Cerebellar nuclear complex (tissue), 1 donor: ENCODE results near the gene VANGL1.
"Not testable (repeated sequence)": the region's sequence is repeated elsewhere in the genome, so short reads cannot be mapped to it uniquely, and the experiment has no call there.

Experiments
- DNase-seq, 2 experiments: peaks; one replicate each; lab custom pipeline; 2025; lab: John Stamatoyannopoulos, UW

VANGL1 gene

DNA sequence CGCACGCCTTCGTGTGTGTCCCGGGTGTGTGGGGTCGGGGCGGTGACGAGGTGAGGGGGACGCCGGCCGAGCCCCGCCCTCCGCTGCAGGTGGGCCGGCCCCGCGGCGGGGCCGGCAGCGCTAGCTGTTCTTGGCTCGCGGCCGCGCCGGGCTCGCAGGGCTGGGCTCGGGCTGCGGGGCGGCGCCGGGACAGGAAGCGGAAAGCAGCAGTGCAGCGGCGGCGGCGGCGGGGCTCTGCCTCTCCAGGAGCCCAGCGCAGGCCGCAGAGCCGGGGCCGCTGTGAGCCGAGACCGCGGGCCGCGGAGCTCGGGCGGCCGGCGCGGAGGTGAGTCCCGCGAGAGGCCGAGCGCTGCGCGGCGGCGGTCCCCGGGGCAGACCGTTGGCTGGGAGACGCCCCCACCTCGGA, at the start of gene VANGL1:
TSS of gene VANGL1 (plus strand) at position 209 of the 406 bp plus-strand sequence. CDS start 9,444 bp downstream, outside the sequence.
- DNase-seq = no peak

DNA sequence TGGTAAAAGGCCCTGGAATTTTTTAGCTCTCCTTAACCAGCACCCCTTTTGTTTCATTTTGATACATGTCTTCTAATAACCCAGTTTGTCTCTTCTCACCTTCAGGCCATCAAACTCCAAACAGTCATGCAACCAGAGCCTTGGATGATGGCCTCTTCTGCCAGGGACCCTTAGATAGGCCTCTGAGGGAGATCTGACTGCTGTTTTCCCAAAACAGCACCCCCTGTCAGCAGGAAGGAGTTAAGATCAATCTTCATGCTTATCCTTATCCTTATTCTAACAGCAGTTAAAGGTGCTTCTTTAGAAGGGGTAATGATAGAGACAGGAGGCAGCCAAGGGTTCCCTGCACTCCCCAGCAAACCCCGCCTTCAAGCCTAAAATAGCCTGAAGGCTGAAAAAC, 49.5 kb upstream of the VANGL1 start:
- DNase-seq = no peak

DNA sequence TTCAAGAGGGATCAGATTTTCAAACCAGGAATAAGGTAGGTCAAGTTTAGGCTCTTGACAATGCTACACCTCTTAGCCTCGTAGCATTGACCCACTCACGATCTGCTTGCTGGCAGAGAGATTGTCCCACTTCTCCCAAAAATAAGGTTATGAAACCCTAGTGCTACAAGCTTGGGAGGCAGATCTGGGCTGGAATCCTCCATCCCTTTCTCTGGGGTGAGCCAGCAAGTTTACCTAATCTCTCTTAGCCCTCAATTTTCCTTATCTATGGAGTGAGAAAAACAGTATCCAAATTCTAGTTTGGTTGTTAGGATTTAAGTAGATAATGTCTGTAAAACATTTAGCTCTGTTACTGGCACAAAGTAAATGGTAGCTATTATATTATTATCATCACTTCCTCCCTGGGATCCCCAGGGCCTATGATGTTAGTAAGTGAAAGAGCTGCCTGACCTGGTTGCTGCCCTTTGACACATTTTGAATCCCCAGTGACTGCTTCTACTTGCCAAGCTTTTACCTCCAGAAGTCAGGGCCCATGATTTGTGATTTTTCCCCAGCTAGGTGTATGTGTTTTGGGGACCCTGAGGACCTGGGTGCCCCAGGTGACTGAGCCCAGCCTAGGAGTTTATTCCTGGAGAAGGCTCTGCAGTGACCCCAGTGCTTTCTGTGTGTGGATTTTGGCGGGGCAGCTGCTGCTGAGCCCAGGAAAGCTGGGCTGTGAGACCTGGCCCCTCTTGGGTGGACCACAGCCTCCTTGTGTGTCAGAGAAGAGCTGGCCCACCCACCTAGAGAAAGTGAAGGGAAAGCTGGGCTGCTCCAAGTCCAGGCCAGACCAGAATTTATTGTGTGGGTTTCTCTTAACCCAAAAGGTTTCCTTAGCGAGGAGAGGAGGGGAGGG, 48.2 kb upstream of the VANGL1 start:
- no peak for DNase-seq

DNA sequence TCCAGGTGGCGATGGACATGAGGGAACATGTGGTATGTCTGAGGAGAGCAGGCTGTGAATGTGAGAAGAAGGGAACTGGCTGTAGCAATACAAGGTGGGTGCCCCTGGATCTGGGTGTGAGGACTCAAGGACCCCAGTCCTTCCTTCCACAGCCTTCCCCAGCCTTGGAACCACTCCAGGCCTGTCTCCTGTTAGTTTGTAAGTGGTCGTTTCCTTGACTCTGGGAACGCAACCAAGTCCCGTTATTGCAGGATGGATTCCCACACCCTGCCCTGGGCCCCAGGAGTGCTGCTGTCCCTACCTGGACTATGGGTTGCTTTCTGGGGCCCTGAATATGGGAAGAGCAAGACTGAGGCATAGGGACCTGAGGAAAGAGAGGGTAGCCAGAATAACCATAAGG, 47.2 kb upstream of the VANGL1 start:
- no peak for DNase-seq

DNA sequence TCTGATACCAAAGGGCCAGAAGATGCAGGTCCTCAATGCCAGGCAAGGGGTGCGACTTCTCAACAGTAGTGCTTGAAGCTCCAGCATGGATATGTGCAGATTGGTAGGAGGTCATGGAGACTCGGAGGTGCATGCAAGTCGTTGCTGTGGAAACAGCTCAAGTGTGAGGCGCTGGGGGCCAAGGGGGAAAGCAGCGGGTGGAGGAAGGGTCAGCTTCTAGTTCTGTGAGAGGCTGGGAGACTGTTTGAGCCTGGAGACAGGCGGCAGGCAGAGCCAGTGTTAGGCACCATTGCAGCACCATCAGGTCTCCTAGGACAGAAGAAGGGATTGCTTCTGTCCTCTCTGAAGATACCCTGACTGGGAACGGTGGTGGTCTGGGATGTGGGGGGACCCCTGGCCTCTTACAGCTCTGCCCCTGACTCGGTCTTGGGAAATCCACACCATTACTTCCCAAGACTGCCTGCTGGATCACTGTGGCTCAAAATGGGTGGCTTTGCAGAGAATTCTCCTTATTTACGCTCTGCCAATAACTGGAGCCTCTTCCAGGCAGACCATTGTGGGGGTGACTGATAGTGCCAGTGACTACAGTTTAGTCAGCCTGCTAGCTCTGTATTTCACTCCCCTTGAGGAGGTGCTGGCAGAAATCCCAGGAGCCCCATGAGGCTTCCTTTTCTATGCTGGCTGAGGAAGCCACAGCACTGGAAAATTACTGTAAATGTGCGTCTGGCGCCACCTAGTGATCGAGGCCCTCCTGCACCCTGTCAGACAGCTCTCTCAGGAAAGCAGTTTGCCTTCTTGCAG, 46.3 kb upstream of the VANGL1 start:
- DNase-seq = peak; percentile 54 to 73

DNA sequence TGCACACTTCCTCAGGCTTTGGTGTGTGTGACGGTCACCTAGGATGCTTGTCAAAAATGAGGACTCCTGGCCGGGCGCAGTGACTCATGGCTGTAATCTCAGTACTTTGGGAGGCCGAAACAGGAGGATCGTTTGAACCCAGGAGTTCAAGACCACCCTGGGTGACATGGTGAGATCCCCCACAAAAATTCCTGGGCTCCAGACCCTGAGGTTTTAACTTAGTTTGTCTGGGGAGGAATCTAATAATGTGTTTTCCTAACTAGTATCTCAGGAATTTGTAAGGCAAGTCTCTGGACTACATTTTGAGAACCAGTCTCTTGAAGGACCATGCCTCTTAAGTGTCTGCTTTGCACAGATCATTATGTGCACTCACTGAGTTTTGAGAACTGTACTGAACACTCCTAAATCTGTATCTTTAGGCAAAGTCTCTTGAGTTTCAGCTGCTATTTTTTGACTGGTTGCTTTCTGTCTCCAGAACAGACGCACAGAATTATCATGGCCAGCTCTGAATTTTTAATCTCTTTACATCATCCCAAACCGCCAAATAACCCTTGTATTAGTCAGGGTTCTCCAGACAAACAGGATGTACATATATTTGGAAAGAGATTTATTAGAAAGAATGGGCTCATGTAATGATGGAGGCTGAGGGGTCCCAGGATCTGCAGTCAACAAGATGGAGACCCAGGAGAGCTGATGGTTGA, 45.5 kb upstream of the VANGL1 start:
- no peak for DNase-seq

DNA sequence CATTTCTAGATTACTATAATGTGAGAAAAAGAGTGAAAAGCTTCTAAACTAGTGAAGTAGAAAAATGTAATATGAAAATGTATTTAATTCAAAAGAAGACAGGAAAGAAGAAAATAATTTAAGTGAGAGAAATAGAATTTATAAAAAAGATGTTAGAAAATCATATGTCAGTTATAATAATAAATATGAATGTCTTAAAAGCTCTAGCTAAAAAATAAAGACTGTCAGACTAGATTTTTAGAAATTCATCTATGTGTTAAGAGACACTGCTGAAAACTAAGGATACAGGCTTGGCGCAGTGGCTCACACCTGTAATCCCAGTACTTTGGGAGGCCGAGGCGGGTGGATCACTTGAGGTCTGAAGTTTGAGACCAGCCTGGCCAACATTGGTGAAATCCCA, 37.3 kb upstream of the VANGL1 start:
- no peak for DNase-seq

DNA sequence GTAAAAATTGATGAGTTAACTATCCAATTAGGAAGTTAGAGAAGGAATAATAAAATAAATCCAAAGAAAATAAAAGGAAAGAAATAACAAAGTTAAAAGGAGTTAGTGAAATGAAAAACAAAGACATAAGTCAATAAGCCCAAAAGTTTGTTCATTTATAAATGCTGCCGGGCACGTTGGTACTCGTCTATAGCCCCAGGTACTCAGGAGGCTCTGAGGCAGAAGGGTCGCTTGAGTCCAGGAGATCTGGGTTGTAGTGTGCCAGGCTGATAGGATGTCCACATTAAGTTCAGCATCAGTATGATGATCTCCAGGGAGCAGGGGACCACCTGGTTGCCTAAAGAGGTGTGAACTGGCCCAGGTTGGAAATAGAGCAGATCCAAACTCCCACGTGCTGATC, 35.5 kb upstream of the VANGL1 start:
- DNase-seq = no peak

DNA sequence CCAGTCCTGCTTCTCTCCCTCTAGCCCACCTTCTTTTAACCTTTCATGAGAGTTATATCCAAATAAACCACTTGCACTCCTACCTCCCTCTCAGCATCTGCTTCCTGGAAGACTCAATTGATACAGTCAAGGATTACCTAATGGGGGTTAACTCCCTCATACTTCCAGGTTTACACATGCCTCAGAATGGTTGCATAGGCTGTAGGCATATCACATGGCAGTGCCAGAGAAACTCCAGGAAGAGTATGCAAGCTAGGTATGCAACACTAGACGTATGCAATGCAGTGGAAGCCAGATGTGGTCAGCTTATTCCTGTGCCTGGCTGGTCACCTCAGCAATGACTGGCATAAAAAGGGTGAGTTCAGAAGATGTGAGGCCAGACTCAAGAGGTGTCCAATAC, 32.7 kb upstream of the VANGL1 start:
- DNase-seq = no peak

DNA sequence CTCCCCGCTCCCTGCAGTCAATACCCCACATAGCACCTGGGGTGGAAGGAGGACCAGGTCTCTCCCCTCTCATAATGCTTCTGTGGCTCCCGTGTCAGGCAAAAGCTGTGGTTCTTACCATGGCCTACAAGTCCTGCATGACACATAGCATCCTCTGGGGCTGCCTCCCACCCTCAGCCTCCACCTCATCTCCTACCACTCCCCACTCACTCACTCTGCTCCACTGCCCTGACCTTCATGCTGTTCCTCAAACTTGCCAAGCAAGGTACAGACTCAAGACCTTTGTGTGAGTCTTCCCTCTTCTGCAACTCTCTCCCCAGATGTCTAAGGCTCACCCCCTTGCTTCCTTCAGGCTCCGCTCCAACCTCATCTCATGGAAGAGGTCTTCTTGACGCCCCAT, 28.0 kb upstream of the VANGL1 start:
- DNase-seq = no peak

DNA sequence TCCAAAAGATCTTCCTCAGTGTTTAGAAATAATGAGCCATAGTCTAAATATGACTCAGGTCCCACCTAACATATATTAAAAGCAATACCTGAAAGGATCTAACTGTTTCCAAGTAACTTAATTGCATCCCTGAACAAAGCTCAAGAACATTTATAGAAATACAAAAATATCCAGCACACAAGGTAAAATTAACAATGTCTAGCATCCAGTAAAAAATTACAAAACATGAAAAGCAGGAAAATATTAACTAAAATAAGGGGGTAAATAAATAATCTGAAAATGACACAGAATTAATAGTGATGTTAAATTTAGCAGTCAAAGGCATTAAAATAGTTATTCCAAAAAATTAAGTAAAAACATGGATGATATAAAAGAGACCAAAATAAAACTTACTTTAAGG, 21.3 kb upstream of the VANGL1 start:
- DNase-seq = no peak

DNA sequence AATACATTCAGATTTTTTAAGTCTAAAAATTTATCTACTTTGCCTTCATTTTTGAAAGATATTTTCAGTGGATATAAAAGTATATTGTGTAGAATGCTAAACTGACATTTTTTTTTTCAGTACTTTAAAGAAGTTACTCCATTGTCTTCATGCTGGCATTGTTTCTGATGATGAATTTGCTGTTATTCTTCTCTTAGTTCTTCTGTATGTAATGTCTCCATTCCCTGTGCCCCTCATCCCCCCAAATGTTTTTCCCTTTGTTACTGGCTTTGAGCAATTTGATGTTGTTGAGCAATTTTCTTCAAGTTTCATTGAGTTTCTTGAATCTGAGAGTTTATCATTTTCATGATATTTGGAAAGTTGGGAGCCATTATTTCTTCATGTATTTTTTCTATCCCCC, 20.8 kb upstream of the VANGL1 start:
- no peak for DNase-seq

DNA sequence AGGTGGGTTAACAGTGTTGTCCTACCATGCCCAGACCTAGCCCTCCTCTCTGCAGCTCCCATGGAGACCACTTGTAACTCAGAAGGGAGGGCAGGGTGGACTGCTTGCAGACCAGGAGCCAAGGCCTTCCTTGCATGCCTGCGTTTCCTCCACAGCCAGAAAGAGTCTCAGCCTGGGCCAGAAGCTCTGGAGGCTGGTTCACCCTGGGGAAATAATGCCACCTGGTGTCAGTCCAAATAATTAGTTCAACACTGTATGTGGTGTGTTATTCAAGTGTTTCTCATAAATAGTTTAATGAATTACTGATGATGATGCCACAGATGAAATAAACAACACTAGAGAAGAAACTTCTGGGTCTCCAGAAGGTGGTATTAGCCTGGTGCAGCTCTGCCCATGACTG, 16.9 kb upstream of the VANGL1 start:
- DNase-seq = no peak

DNA sequence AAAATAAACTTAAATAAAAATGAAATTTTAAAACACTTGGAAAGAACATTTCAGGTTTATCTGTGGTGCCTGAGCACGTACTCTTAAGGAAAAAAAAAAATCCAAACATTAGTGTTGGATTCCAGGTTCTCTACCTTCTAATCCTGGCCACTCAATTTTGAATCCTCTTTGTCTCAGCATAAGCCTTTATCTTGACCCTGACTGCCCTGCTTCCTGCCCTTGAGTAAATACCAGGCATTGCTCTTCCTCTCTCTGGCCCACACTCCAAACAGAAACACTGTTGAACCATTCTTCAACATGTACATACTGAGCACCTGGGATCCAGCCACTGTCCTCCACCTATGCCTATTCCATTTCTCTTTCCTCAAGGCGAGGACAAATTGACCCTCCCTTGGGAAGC, 11.4 kb upstream of the VANGL1 start:
- no peak for DNase-seq

DNA sequence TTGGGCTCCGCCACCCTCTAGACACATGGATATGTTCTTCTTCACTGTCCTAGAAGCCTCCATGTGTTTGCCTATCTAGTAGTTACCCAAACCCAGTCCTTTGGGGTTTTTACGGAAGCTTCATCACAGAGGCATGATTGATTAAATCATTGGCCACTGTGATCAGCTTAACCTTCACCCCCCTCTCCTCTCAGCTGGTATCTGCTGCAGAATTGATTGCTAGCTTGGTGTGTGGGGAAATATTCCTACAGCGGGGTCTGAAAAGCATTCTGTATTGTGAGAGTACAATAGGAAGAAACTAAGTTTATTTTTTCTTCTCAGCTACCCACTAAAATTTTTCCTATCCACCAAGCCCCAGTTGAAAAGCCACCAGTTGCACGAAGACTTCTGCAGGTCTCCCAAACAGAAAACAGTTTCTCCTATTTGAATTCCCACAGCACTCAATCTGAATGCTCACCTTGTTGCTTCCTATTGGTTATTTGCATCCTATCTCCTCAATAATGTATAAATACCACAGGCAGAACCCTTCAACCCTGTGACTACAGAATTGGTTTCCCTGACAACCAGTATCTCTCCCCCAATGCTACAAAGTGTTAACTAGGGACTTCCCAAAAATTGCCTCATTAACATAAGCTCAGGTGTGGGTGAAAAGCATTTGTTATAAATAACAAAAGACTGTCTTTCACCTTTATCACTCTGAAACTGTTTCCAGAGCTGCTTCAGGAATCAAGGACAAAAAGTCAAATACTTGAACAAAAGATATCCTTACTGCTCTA, 9.3 kb upstream of the VANGL1 start:
- DNase-seq = no peak

DNA sequence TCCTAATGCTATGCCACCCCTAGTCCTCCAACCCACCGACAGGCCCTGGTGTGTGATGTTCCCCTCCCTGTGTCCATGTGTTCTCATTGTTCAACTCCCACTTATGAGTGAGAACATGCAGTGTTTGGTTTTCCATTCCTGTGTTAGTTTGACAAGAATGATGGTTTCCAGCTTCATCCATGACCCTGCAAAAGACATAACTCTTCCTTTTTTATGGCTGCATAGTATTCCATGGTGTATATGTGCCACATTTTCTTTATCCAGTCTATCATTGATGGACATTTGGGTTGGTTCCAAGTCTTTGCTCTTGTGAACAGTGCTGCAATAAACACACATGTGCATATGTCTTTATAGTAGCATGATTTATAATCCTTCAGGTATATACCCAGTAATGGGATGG, 8.2 kb upstream of the VANGL1 start:
- not testable (repeated sequence) for DNase-seq

DNA sequence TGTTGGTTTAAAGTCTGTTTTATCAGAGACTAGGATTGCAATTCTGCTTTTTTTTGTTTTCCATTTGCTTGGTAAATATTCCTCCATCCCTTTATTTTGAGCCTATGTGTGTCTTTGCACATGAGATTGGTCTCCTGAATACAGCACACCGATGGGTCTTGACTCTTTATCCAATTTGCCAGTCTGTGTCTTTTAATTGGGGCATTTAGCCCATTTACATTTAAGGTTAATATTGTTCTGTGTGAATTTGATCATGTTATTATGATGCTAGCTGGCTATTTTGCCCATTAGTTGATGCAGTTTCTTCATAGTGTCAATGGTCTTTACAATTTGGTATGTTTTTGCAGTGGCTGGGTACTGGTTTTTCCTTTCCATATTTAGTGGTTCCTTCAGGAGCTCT, 4.5 kb upstream of the VANGL1 start:
- DNase-seq = not testable (repeated sequence)

DNA sequence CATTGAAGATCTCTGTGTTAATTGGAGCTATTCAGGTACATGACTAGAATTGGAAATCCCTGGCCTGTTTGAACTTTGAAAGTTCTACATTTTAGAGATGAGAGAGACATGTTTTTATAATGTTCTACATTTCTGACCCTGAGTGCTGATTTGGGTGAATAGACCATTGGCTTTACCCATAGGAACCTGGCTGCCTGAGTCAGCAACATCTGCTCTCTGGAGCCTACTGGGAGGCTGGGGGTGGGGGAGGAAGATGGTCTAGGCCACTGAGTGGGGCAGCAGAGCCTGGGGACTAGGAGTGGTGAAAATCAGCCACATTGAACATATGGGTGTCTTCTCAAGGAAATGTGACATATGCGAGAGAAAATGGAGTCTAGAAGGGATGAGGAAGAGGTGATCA, 1.4 kb upstream of the VANGL1 start:
- DNase-seq = no peak

DNA sequence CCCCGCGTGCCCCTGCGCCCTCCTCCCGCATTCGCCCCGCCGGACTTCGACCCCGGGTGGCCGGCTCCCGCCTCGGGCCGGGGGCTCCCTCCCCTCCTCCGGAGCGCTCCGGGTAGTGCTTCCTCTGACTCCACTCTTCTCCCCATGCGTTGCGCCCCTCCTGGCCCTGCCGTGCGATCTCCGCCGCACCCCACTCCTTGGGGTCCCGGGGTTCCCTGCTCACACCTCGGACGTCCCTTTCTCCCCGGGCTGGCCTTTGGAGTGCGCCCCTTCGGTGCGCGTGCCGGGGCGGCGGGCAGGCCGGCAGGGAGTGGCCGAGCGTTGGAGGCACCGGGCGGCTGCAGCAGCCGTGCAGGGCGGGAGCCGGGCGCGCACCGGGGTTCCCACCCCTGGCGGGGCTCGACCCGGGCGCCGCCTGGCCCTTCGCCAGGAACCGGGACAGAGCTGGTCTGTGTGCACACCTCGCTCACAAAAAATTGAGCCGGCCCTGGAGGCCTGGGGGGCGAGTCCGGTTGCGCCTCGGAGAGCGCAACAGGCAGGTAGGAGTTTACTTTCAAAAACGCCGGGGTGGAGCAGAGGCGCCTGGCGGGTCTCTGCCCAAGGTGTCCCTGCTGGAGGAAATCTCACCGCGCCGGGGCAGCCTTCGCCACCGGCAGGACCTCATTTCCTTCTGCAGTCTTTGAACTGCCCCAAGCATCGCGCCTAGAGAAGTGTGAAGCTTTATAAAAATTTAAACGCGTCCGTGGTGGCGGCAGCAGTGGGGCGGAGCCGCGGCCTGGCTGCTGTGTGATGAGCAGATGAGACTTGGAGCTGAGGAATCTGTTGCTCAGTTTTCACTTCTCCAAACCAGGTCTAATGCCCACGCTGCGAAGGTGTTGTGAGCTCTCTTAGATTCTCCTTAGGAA, 650 bp downstream of the VANGL1 start:
- no peak for DNase-seq

DNA sequence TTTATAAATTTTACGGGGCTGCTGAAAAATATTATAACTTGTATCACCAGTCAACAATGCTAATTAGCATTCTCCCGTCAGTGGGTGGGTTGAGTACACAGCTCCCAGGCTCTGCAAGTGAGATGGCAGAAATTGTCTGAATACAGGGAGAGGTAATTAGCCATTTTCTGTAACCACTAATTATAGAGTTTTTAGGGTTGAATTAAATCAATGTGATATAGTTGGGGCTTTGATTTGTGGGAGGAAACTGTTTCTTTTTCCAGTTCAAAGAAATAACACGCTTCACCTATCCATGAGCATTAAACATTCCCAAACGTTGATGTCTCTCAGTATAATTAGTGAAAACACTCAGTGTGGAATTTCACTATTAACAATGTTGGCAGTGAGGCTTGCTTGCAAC, 1.5 kb downstream of the VANGL1 start:
- no peak for DNase-seq

DNA sequence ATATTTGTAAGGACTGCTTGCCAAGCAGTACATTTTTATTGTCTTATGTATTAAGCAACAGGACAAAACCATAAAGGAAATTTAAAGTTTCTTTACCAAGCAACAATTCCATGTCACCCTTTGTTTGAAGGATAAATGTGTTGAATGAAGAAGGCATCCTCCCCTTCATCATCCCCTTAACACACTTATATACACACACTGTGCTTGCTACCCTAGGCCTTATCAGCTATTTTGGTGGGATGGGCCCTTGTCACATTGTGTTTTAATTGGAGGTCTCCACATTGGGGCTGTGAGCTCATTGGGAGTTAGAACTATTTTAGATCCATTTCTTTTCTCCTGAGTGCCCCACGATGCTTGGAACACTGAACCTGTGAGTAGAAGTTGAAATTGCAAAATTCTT, 1.9 kb downstream of the VANGL1 start:
- no peak for DNase-seq
